Liver (tissue), 3 donors: ENCODE data around the gene RICTOR.

Experiments used
- GABPA ChIP-seq, 2 donors: IDR thresholded peaks in 1 of 2; conservative IDR thresholded peaks in 1 of 2; 2 replicates each; pipeline ENCODE4 v1.6.1; 2016; ENCODE audit warnings: antibody characterized with exemption in 2 of 2, mild to moderate bottlenecking in 1 of 2, moderate library complexity in 1 of 2
- HNF4A ChIP-seq, 2 donors: conservative IDR thresholded peaks; 2 replicates each; pipeline ENCODE4 v1.6.1; 2016; ENCODE audit warnings: antibody characterized with exemption in 2 of 2, mild to moderate bottlenecking in 2 of 2
- RAD21 ChIP-seq, 2 donors: IDR thresholded peaks; 2 replicates each; pipeline ENCODE4 v1.6.1; 2016; ENCODE audit warnings: antibody characterized with exemption in 2 of 2, mild to moderate bottlenecking in 2 of 2
- TF ChIP-seq, protein P1 (sequence below): fragments of 150-350 bp; IDR thresholded peaks from 2 replicates; pipeline ENCODE4 v1.5.1; 2017; ENCODE audit warnings: improper control_type of control experiment, low read depth, low read length; ENCODE audit not compliant: missing input control
- donor health status: healthy.
- donor health status: healthy.

GRCh38 chr5:38899936-38900335 is 174.3 kb downstream of the RICTOR start:
- TF ChIP-seq, protein P1, sequence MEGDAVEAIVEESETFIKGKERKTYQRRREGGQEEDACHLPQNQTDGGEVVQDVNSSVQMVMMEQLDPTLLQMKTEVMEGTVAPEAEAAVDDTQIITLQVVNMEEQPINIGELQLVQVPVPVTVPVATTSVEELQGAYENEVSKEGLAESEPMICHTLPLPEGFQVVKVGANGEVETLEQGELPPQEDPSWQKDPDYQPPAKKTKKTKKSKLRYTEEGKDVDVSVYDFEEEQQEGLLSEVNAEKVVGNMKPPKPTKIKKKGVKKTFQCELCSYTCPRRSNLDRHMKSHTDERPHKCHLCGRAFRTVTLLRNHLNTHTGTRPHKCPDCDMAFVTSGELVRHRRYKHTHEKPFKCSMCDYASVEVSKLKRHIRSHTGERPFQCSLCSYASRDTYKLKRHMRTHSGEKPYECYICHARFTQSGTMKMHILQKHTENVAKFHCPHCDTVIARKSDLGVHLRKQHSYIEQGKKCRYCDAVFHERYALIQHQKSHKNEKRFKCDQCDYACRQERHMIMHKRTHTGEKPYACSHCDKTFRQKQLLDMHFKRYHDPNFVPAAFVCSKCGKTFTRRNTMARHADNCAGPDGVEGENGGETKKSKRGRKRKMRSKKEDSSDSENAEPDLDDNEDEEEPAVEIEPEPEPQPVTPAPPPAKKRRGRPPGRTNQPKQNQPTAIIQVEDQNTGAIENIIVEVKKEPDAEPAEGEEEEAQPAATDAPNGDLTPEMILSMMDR = no peak
- TF ChIP-seq GABPA (IDR thresholded peaks at IDR 0.05 in 1 of 2, conservative IDR thresholded peaks at IDR 0.05 in 1 of 2) (no peak), HNF4A (conservative IDR thresholded peaks at IDR 0.05) (no peak), RAD21 (IDR thresholded peaks at IDR 0.05) (no peak)
